Hematopoietic multipotent progenitor cell (in vitro differentiated cells): ENCODE measurements around the gene ZNF569. TPM values are rescaled to one million over a fixed set of nuclear protein-coding genes. Genes with fewer than 3 reads are reported as not detected.
"Not testable (repeated sequence)": the region's sequence is repeated elsewhere in the genome, so short reads cannot be mapped to it uniquely, and the experiment has no call there.

Experiments
- DNase-seq, 3 donors: peaks; one replicate each; pipeline ENCODE4 v3.0.0-alpha.2; 2011 to 2015; ENCODE audit warnings: low read depth in 2 of 3, low spot score in 2 of 3
- total RNA-seq: library from RNA; depleted of rRNA; stranded (reverse); fragments of >200 nt; gene quantifications from one replicate; pipeline ENCODE4 v1.2.3, GENCODE V29; 2012

The ZNF569 gene
- total RNA-seq, 1 donor = 5.1 TPM

DNA sequence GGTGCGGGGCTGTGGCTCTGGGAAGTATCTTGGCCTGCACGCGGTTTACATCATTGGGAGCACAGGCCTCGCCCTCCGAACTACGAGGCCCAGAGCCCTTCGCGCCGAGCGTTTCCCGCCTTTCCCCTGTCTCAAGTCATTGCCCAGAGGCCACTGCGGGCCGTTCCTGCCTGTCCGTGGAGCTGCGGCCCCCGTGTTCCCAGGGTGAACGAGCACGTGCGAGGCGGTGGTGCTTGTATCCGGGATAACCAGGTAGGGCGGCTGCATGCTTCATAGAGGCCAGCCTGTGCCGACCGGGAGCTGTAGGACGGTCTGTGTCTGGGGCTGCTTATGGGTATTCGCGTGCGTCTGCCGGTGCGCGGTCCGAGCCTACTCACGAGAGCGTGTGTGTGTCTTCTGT is 63.8 kb downstream of the ZNF569 start:
- DNase-seq = no peak

GRCh38 chr19:37401078-37401477 is 66.2 kb downstream of the ZNF569 start:
- DNase-seq = no peak

GRCh38 chr19:37391399-37391798 is 75.8 kb downstream of the ZNF569 start:
- not testable (repeated sequence) for DNase-seq

DNA sequence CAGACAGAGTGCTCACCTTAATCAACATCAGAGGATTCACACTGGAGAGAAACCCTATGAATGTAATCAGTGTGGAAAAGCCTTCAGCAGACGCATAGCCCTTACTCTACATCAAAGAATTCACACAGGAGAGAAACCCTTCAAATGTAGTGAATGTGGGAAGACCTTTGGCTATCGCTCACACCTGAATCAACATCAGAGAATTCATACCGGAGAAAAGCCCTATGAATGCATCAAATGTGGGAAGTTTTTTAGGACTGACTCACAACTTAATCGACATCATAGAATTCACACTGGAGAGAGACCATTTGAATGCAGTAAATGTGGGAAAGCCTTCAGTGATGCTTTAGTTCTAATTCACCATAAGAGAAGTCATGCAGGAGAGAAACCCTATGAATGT is 78.0 kb downstream of the ZNF569 start:
- no peak for DNase-seq

- DNase-seq = peak; percentile 91 to 98 (median 97)
Measured at GRCh38 chr19:37370880-37371661, 96.2 kb downstream of the ZNF569 start, which contains the start of gene ZNF527. TSS of gene ZNF527 (plus strand) at chr19:37371099. CDS start at chr19:37374199, 3,100 bp downstream.

DNA sequence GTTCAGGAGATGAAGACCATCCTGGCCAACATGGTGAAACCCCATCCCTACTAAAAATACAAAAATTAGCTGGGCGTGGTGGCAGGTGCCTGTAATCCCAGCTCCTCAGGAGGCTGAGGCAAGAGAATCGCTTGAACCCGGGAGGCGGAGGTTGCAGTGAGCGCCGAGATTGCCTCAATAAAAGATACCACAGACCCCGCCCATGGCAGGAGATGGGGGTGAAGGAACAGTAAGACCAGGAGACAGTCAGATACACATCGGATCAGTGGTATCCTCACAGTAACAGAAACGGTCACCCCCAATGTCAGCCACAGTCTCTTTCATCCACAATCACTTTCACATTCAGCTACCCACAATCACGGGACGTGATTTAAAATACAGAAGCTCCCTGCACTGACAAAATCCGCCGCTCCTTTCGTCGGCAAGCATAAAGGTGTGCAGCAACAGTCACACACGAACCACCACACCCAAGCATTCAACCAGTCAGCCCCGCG is 96.8 kb downstream of the ZNF569 start:
- not testable (repeated sequence) for DNase-seq

- no peak for DNase-seq
Measured at GRCh38 chr19:37362733-37363132, 104.5 kb downstream of the ZNF569 start.

DNA sequence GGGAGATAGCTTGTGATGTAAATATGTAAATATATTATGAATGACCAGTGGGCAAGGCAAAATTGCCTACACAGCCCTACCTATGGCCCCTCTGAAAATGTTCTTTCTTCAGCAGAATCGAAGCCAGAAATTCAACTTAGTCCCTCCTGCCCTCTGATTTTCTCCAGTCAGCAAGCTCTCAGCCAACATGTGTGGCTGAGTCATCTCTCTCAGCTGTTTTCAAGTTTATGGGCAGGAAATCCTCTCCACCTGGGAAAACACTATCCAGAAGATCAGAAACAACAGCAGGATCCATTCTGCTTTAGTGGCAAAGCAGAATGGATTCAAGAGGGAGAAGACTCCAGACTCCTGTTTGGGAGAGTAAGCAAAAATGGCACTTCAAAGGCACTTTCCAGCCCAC is 105.2 kb downstream of the ZNF569 start:
- DNase-seq = no peak

Other genes starting within 250 kb of the ZNF569 start
- gene ZNF383, start 249.2 kb downstream of the ZNF569 start, total RNA-seq = 7.8 TPM
- gene ZNF527, start 96.3 kb downstream of the ZNF569 start, total RNA-seq = 5.7 TPM
- gene ZNF570, start 1.9 kb upstream of the ZNF569 start, total RNA-seq = 4.0 TPM
- 4.6 TPM for gene ZNF793, start 39.5 kb upstream of the ZNF569 start, total RNA-seq
- gene ZNF571, start 127.3 kb upstream of the ZNF569 start, total RNA-seq = 4.0 TPM
- 1.1 TPM for gene ZNF540, start 127.4 kb upstream of the ZNF569 start, total RNA-seq
- gene ZFP30, start 188.0 kb upstream of the ZNF569 start, total RNA-seq = 7.0 TPM